Measurements from ENCODE around the gene USP40.

DNA sequence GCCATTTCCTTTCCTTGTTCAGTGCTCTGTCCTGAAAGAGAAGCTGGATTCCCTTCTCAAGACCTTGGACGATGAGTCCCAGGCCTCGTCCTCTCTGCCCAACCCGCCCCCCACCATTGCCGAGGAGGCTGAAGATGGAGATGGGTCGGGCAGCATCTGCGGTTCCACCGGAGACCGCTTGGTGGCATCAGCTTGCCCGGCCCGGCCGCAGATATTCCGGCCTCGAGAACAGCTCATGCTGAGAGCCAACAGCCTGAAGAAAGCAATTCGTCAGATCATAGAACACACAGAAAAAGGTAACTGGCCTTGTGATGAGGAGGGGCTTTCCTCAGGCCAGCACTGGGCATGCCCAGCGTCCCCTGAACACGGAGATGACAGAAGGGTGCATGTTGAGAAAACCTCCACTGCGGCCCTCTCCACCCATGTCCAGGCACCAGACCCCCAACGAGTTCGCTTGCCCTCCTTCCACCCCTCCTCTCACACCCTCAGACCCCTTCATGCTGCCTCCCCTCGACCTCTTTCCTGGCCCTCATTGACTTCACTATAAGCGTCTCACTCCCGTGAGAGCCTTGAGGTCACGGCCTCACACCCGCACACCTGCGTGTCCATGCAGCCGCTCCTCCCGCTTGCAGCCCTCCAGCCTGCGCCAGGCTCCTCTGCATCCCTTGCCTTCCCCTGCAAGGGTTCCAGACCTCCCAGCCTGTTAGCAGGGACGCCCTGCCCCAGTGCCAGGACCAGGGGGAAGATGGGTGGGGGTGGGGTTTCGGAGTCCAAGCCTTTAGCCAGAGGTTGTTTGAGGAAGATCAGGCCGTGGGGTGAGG lies 117.3 kb downstream of the USP40 start:
- TF ChIP-seq SIN3A (IDR thresholded peaks at IDR 0.05; ENCODE audit: borderline replicate concordance, insufficient read depth, low read length) = no peak
- TF ChIP-seq, protein P1, sequence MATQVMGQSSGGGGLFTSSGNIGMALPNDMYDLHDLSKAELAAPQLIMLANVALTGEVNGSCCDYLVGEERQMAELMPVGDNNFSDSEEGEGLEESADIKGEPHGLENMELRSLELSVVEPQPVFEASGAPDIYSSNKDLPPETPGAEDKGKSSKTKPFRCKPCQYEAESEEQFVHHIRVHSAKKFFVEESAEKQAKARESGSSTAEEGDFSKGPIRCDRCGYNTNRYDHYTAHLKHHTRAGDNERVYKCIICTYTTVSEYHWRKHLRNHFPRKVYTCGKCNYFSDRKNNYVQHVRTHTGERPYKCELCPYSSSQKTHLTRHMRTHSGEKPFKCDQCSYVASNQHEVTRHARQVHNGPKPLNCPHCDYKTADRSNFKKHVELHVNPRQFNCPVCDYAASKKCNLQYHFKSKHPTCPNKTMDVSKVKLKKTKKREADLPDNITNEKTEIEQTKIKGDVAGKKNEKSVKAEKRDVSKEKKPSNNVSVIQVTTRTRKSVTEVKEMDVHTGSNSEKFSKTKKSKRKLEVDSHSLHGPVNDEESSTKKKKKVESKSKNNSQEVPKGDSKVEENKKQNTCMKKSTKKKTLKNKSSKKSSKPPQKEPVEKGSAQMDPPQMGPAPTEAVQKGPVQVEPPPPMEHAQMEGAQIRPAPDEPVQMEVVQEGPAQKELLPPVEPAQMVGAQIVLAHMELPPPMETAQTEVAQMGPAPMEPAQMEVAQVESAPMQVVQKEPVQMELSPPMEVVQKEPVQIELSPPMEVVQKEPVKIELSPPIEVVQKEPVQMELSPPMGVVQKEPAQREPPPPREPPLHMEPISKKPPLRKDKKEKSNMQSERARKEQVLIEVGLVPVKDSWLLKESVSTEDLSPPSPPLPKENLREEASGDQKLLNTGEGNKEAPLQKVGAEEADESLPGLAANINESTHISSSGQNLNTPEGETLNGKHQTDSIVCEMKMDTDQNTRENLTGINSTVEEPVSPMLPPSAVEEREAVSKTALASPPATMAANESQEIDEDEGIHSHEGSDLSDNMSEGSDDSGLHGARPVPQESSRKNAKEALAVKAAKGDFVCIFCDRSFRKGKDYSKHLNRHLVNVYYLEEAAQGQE (IDR thresholded peaks at IDR 0.05; ENCODE audit: insufficient read depth in 1 of 2, low read depth in 2 of 2, low read length in 2 of 2) = no peak

Measured in PFSK-1 (cell line).